Hepatocyte (in vitro differentiated cells): ENCODE data around the gene STT3A. TPM values are rescaled to one million over a fixed set of nuclear protein-coding genes. Genes with fewer than 3 reads are reported as not detected.

Experiments used
- DNase-seq: peaks from one replicate; pipeline ENCODE4 v3.0.0-alpha.2; 2016; ENCODE audit warnings: low spot score
- H2AFZ ChIP-seq: fragments of 200-600 bp; sonication (generic); 2 replicates; pipeline ENCODE4 v1.6.0; 2016; ENCODE audit warnings: antibody characterized with exemption, mild to moderate bottlenecking
- H3K27ac ChIP-seq: fragments of 200-600 bp; sonication (generic); 2 replicates; pipeline ENCODE4 v1.5.1; 2016; ENCODE audit warnings: mild to moderate bottlenecking
- H3K27me3 ChIP-seq: fragments of 200-600 bp; sonication (generic); 2 replicates; pipeline ENCODE4 v1.6.1; 2016
- H3K36me3 ChIP-seq: fragments of 200-600 bp; sonication (generic); replicated peaks from 2 replicates; pipeline ENCODE4 v1.5.1; 2016; ENCODE audit warnings: low read depth; ENCODE audit not compliant: insufficient read depth
- H3K4me1 ChIP-seq: fragments of 200-600 bp; sonication (generic); 2 replicates; pipeline ENCODE4 v1.5.1; 2016; ENCODE audit warnings: mild to moderate bottlenecking, moderate library complexity; ENCODE audit not compliant: insufficient read depth
- H3K4me2 ChIP-seq: fragments of 200-600 bp; sonication (generic); 2 replicates; pipeline ENCODE4 v1.6.0; 2016
- H3K4me3 ChIP-seq: fragments of 200-600 bp; sonication (generic); 2 replicates; pipeline ENCODE4 v1.5.1; 2016; ENCODE audit warnings: mild to moderate bottlenecking
- H3K79me2 ChIP-seq: fragments of 200-600 bp; sonication (generic); 2 replicates; pipeline ENCODE4 v1.6.0; 2017; ENCODE audit warnings: mild to moderate bottlenecking
- H3K9me2 ChIP-seq: fragments of 200-600 bp; sonication (generic); replicated peaks from 2 replicates; pipeline ENCODE4 v1.6.0; 2017; ENCODE audit warnings: mild to moderate bottlenecking; ENCODE audit not compliant: insufficient read depth
- H3K9me3 ChIP-seq: fragments of 200-600 bp; sonication (generic); 2 replicates; pipeline ENCODE4 v1.5.1; 2016; ENCODE audit warnings: low read depth, mild to moderate bottlenecking
- H4K20me1 ChIP-seq: fragments of 200-600 bp; sonication (generic); 2 replicates; pipeline ENCODE4 v1.6.0; 2016; ENCODE audit warnings: mild to moderate bottlenecking; ENCODE audit not compliant: insufficient read depth, poor library complexity, severe bottlenecking
- CTCF ChIP-seq: fragments of 200-600 bp; sonication (generic); IDR thresholded peaks from 2 replicates; pipeline ENCODE4 v1.5.1; 2016; ENCODE audit warnings: antibody characterized with exemption, mild to moderate bottlenecking; ENCODE audit not compliant: poor library complexity
- EZH2 ChIP-seq: fragments of 200-600 bp; sonication (generic); IDR thresholded peaks from 2 replicates; pipeline ENCODE4 v1.6.1; 2016; ENCODE audit warnings: antibody characterized with exemption, mild to moderate bottlenecking, borderline replicate concordance
- EZH2phosphoT487 ChIP-seq: fragments of 200-600 bp; sonication (generic); IDR thresholded peaks from one replicate; pipeline ENCODE4 v1.6.1; 2018; ENCODE audit warnings: antibody characterized with exemption, mild to moderate bottlenecking, low read depth, moderate library complexity; ENCODE audit not compliant: unreplicated experiment, severe bottlenecking
- WGBS: methylation state at CpG from one replicate; pipeline ENCODE4 v1.1.6; 2016; ENCODE audit warnings: low lambda C conversion rate; ENCODE audit errors: missing lambda C conversion rate; 5-methylcytosine and 5-hydroxymethylcytosine counted together
- polyA plus RNA-seq: library from polyadenylated mRNA; unstranded; fragments of >200 nt; fragmentation: Nextera tagmentation; extraction: Ambion mirVana; gene quantifications from 2 replicates; pipeline ENCODE4 v1.2.1, GENCODE V29; 2016
- total RNA-seq: library from RNA; depleted of rRNA; stranded (reverse); fragments of >200 nt; gene quantifications from 2 replicates; pipeline ENCODE4 v1.2.3, GENCODE V29; 2014

The STT3A gene
- total and polyA plus RNA-seq, 2 experiments from 2014 or later = 192 to 198 TPM

- H3K9me2 ChIP-seq = no peaks in the 10 kb centered on the region
- H3K27me3 ChIP-seq = no peaks in the 10 kb centered on the region
- no peaks in the 10 kb centered on the region for H3K79me2 ChIP-seq
- H3K4me2 ChIP-seq = no peak overlapping the region
- H4K20me1 ChIP-seq = no peaks in the 10 kb centered on the region
- no peak for DNase-seq
- H3K27ac ChIP-seq = no peak overlapping the region
- H3K9me3 ChIP-seq = no peaks in the 10 kb centered on the region
- H3K4me3 ChIP-seq = no peak overlapping the region
- no peaks in the 10 kb centered on the region for H3K4me1 ChIP-seq
- 81% methylated on average over 7 of the region's 7 CpGs for WGBS
- no peak for TF ChIP-seq EZH2phosphoT487
- TF ChIP-seq CTCF = no peak
- TF ChIP-seq EZH2 = no peak
- H2AFZ ChIP-seq = no peak overlapping the region
- H3K36me3 ChIP-seq = no peaks in the 10 kb centered on the region
Observed at GRCh38 chr11:125609545-125609944, 16.9 kb downstream of the STT3A start.

- no peaks in the 10 kb centered on the region for H3K36me3 ChIP-seq
- no peaks in the 10 kb centered on the region for H3K79me2 ChIP-seq
- no peaks in the 10 kb centered on the region for H3K9me2 ChIP-seq
- H3K4me2 ChIP-seq = no peak overlapping the region
- H3K4me3 ChIP-seq = no peak overlapping the region
- H3K9me3 ChIP-seq = no peaks in the 10 kb centered on the region
- no peaks in the 10 kb centered on the region for H3K27me3 ChIP-seq
- H3K4me1 ChIP-seq = no peaks in the 10 kb centered on the region
- DNase-seq = no peak
- H3K27ac ChIP-seq = no peak overlapping the region
- no peak for TF ChIP-seq EZH2phosphoT487
- no peak for TF ChIP-seq EZH2
- no peak for TF ChIP-seq CTCF
- WGBS = 96% methylated on average over 4 of the region's 4 CpGs
- no peak overlapping the region for H2AFZ ChIP-seq
- no peaks in the 10 kb centered on the region for H4K20me1 ChIP-seq
Observed at GRCh38 chr11:125618383-125618782, 25.7 kb downstream of the STT3A start.

- H3K9me3 ChIP-seq = no peaks in the 10 kb centered on the region
- no peaks in the 10 kb centered on the region for H3K9me2 ChIP-seq
- 88% methylated on average over 2 of the region's 2 CpGs for WGBS
- no peak overlapping the region for H2AFZ ChIP-seq
- no peak overlapping the region for H3K4me2 ChIP-seq
- no peak overlapping the region for H3K27ac ChIP-seq
- H3K4me3 ChIP-seq = no peak overlapping the region
- H4K20me1 ChIP-seq = no peaks in the 10 kb centered on the region
- H3K79me2 ChIP-seq = peaks cover 2% of the 10 kb centered on the region
- TF ChIP-seq EZH2 (no peak), CTCF (no peak), EZH2phosphoT487 (no peak)
- H3K36me3 ChIP-seq = no peaks in the 10 kb centered on the region
- peaks cover 7% of the 10 kb centered on the region for H3K4me1 ChIP-seq
- H3K27me3 ChIP-seq = no peaks in the 10 kb centered on the region
- DNase-seq = no peak
Observed at GRCh38 chr11:125621995-125622394, 29.3 kb downstream of the STT3A start.

- no peak for TF ChIP-seq EZH2
- TF ChIP-seq EZH2phosphoT487 = no peak
- no peak for TF ChIP-seq CTCF
- no peaks in the 10 kb centered on the region for H3K9me2 ChIP-seq
- H3K4me3 ChIP-seq = no peak overlapping the region
- H2AFZ ChIP-seq = no peak overlapping the region
- H3K79me2 ChIP-seq = peaks cover 13% of the 10 kb centered on the region
- 94% methylated on average over 1 of the region's 1 CpG for WGBS
- no peak for DNase-seq
- H3K4me1 ChIP-seq = peaks cover 7% of the 10 kb centered on the region
- no peaks in the 10 kb centered on the region for H3K9me3 ChIP-seq
- H4K20me1 ChIP-seq = no peaks in the 10 kb centered on the region
- no peak overlapping the region for H3K4me2 ChIP-seq
- H3K27me3 ChIP-seq = no peaks in the 10 kb centered on the region
- H3K36me3 ChIP-seq = no peaks in the 10 kb centered on the region
- H3K27ac ChIP-seq = no peak overlapping the region
Observed at GRCh38 chr11:125623064-125623463, 30.4 kb downstream of the STT3A start.
